T-helper 2 cell treated with Interferon-gamma antibody and Interleukin-4, amounts not matched to agents 5 μg/mL and 100 μg/mL, for 36 hours (primary cell): ENCODE results near the gene LY6G6C.

Source experiments
- DNase-seq: peaks from one replicate; pipeline ENCODE4 v3.0.0; 2021; ENCODE audit warnings: low spot score
- H3K27ac Mint-ChIP-seq: one replicate; pipeline ENCODE4 v1.8.0; 2021; ENCODE audit warnings: mild to moderate bottlenecking, mixed read lengths
- H3K27me3 Mint-ChIP-seq: one replicate; pipeline ENCODE4 v1.8.0; 2021; ENCODE audit warnings: low read depth, mixed read lengths
- H3K36me3 Mint-ChIP-seq: one replicate; pipeline ENCODE4 v1.8.0; 2021; ENCODE audit warnings: low read depth, mixed read lengths
- H3K4me1 Mint-ChIP-seq: one replicate; pipeline ENCODE4 v1.8.0; 2021; ENCODE audit warnings: low read depth, mixed read lengths
- H3K4me3 Mint-ChIP-seq: one replicate; pipeline ENCODE4 v1.8.0; 2022; ENCODE audit warnings: mild to moderate bottlenecking, moderate library complexity, mixed read lengths
- H3K9me3 Mint-ChIP-seq: one replicate; pipeline ENCODE4 v1.8.0; 2021; ENCODE audit warnings: mixed read lengths

Gene LY6G6C

GRCh38 chr6:31758281-31758680, 36.7 kb upstream of the LY6G6C start:
- H3K9me3 Mint-ChIP-seq = no peaks in the 10 kb centered on the region
- DNase-seq = no peak
- H3K36me3 Mint-ChIP-seq = peaks cover 34% of the 10 kb centered on the region
- H3K27ac Mint-ChIP-seq = peak overlapping the region; percentile 32
- no peaks in the 10 kb centered on the region for H3K27me3 Mint-ChIP-seq
- H3K4me3 Mint-ChIP-seq = no peak overlapping the region
- peaks cover 4% of the 10 kb centered on the region for H3K4me1 Mint-ChIP-seq

- DNase-seq = no peak
Observed at GRCh38 chr6:31752739-31753319, 31.3 kb upstream of the LY6G6C start.

GRCh38 chr6:31750411-31751022, 29.0 kb upstream of the LY6G6C start:
- Mint-ChIP-seq H3K4me1 (peaks cover 2% of the 10 kb centered on the region), H3K36me3 (peaks cover 22% of the 10 kb centered on the region), H3K4me3 (no peak overlapping the region), H3K27ac (no peak overlapping the region), H3K9me3 (no peaks in the 10 kb centered on the region), H3K27me3 (no peaks in the 10 kb centered on the region)
- DNase-seq = no peak

More at GRCh38 chr6:31752739-31753319, 31.3 kb upstream of the LY6G6C start:
- Mint-ChIP-seq H3K4me3 (no peak overlapping the region), H3K4me1 (peaks cover 2% of the 10 kb centered on the region), H3K27ac (no peak overlapping the region), H3K27me3 (no peaks in the 10 kb centered on the region), H3K9me3 (no peaks in the 10 kb centered on the region), H3K36me3 (peaks cover 14% of the 10 kb centered on the region)

GRCh38 chr6:31749301-31750036, 27.9 kb upstream of the LY6G6C start:
- Mint-ChIP-seq H3K9me3 (no peaks in the 10 kb centered on the region), H3K27me3 (no peaks in the 10 kb centered on the region), H3K4me3 (no peak overlapping the region), H3K4me1 (peaks cover 3% of the 10 kb centered on the region), H3K36me3 (peaks cover 28% of the 10 kb centered on the region), H3K27ac (no peak overlapping the region)
- DNase-seq = no peak

DNA sequence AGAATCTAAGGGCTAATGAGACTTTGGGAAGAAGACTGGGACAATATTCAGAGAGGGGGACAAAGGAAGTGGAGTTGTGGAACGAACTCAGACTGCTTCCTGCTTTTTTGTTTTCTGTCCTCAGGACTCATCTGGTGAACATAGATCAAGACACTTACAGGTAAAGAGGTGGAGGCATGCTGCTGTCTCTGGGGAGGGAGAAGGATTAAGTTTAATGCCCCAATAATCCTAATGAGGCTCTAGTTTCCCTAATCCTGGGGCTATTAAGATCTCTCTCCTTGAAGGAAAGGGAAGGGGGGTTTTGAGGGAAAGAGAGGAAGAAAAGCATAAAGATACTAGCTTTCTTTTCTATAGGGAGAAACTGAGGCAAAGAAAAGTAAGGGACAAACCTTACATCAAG, 22.9 kb upstream of the LY6G6C start:
- Mint-ChIP-seq H3K27ac (peak overlapping the region; percentile 9), H3K9me3 (no peaks in the 10 kb centered on the region), H3K4me3 (no peak overlapping the region)

GRCh38 chr6:31742894-31743293, 21.3 kb upstream of the LY6G6C start:
- no peak overlapping the region for H3K4me3 Mint-ChIP-seq
- H3K27ac Mint-ChIP-seq = peak overlapping the region; percentile 12

More for the DNA sequence above, 22.9 kb upstream of the LY6G6C start:
- no peak for DNase-seq
- Mint-ChIP-seq H3K36me3 (peaks cover 42% of the 10 kb centered on the region), H3K4me1 (peaks cover 22% of the 10 kb centered on the region), H3K27me3 (no peaks in the 10 kb centered on the region)

GRCh38 chr6:31741815-31742214, 20.3 kb upstream of the LY6G6C start:
- peak overlapping the region; percentile 95 for H3K4me3 Mint-ChIP-seq
- DNase-seq = no peak
- H3K27me3 Mint-ChIP-seq = no peaks in the 10 kb centered on the region
- peaks cover 46% of the 10 kb centered on the region for H3K4me1 Mint-ChIP-seq
- H3K9me3 Mint-ChIP-seq = no peaks in the 10 kb centered on the region
- H3K36me3 Mint-ChIP-seq = peaks cover 30% of the 10 kb centered on the region
- peak overlapping the region; percentile 77 for H3K27ac Mint-ChIP-seq

More at GRCh38 chr6:31742894-31743293, 21.3 kb upstream of the LY6G6C start:
- Mint-ChIP-seq H3K9me3 (no peaks in the 10 kb centered on the region), H3K4me1 (peaks cover 36% of the 10 kb centered on the region), H3K27me3 (no peaks in the 10 kb centered on the region), H3K36me3 (peaks cover 36% of the 10 kb centered on the region)
- no peak for DNase-seq

DNA sequence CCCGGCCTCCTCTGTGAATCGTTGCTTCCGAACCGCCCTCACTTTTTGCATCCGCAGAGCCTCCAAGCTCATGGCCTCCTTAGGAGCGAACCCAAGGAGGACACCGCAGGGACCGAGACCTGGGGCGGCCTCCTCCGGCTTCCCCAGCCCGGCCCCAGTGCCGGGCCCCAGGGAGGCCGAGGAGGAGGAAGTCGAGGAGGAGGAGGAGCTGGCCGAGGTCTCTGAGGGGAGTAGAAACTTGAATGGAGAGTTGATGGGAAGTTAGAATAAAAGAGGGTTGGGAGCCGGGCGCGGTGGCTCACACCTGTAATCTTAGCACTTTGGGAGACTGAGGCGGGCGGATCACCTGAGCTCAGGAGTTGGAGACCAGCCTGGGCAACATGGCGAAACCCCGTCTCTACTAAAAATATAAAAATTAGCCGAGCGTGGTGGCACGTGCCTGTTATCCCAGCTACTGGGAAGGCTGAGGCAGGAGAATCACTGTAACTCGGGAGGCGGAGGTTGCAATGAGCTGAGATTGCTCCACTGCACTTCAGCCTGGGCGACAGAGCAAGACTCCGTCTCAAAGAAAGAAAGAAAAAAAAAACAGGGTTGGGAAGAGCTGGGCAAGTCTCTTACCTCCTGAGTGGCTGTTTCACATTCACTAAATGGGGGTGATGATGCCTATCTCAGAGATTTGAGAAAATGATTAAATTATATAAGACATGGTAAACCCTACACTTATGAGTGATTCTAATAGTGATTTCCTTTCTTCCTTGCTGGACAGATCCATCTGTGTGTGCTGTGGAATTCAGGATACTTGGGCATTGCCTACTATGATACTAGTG, 19.1 kb upstream of the LY6G6C start:
- Mint-ChIP-seq H3K27me3 (no peaks in the 10 kb centered on the region), H3K4me3 (peak overlapping the region; percentile 95), H3K4me1 (peaks cover 49% of the 10 kb centered on the region), H3K36me3 (peaks cover 34% of the 10 kb centered on the region), H3K9me3 (no peaks in the 10 kb centered on the region), H3K27ac (peak overlapping the region; percentile 97)
- DNase-seq = no peak

DNA sequence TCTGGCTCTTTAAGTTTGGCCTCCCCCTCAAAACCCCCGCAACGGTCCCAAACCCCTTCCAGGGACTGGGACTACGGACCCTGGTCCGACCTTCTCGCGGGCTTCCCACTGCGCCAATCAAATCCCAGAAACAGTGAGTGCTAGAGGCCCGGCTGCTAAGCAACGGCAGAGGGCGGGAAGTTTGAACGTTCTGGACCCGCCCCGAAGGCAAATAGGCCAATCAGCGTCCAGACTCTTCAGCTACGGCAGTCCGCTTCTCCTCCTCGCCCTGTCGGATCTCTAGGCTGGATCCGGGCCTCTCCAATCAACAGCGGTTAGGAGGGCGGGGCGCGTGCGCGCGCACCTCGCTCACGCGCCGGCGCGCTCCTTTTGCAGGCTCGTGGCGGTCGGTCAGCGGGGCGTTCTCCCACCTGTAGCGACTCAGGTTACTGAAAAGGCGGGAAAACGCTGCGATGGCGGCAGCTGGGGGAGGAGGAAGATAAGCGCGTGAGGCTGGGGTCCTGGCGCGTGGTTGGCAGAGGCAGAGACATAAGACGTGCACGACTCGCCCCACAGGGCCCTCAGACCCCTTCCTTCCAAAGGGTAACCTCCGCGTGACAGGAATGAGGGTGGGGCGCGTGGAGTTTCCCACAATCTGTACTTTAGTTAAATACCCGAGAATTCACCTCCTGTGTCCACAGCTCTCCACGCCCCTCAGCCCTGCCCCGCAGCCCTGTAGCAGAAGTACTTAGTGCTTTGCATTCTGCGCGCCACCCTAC, 18.3 kb upstream of the LY6G6C start, which contains the start of gene MSH5:
Gene MSH5 (plus strand): TSS at position 367 of the 758 bp plus-strand sequence. CDS start 462 bp downstream, outside the sequence.
- Mint-ChIP-seq H3K36me3 (peaks cover 37% of the 10 kb centered on the region), H3K27ac (peak within 1 kb of the TSS; percentile 97), H3K4me1 (peaks cover 49% of the 10 kb centered on the region), H3K4me3 (peak within 1 kb of the TSS; percentile 95), H3K9me3 (no peaks in the 10 kb centered on the region), H3K27me3 (no peaks in the 10 kb centered on the region)
- DNase-seq = peak; percentile 98

GRCh38 chr6:31737991-31738979, 16.7 kb upstream of the LY6G6C start:
- no peaks in the 10 kb centered on the region for H3K27me3 Mint-ChIP-seq
- H3K9me3 Mint-ChIP-seq = no peaks in the 10 kb centered on the region

DNA sequence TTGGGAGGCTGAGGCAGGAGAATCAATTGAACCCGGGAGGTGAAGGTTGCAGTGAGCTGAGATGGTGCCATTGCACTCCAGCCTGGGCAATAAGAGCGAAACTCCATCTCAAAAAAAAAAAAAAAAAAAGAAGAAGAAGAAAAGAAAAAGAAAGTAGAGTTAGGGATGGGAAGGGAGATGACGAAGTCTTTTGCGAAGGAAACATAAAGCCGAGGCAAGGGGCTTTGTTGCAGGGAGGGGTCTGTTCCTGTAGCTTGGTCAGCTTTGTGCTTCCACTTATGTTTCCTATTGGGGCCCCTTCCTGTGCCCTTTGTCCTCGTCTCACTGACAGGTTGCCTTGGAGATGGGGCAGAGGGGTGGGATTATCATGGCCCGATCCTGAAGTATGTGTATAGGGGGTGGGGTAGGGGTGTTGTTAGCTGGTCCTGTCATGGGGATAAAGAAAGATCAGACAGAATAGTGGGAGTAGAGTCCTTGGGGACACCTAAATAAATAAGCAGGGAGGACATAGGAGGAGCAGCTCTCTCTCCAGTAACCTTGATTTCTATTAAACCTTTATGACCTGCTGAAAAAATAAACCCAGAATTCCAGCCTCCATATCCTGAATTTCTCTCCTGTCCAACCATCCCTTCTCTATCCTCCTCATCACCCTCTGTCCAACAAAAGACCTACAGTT, 15.9 kb upstream of the LY6G6C start:
- Mint-ChIP-seq H3K27ac (peak overlapping the region; percentile 97), H3K4me3 (peak overlapping the region; percentile 95), H3K9me3 (no peaks in the 10 kb centered on the region), H3K4me1 (peaks cover 54% of the 10 kb centered on the region), H3K27me3 (no peaks in the 10 kb centered on the region), H3K36me3 (peaks cover 44% of the 10 kb centered on the region)
- peak; percentile 8 for DNase-seq

More at GRCh38 chr6:31737991-31738979, 16.7 kb upstream of the LY6G6C start:
- peaks cover 44% of the 10 kb centered on the region for H3K36me3 Mint-ChIP-seq
- peak overlapping the region; percentile 95 for H3K4me3 Mint-ChIP-seq
- peak; percentile 71 for DNase-seq
- H3K4me1 Mint-ChIP-seq = peaks cover 54% of the 10 kb centered on the region
- H3K27ac Mint-ChIP-seq = peak overlapping the region; percentile 97
